ENCODE results near the gene GCNT2.

Gene GCNT2

DNA sequence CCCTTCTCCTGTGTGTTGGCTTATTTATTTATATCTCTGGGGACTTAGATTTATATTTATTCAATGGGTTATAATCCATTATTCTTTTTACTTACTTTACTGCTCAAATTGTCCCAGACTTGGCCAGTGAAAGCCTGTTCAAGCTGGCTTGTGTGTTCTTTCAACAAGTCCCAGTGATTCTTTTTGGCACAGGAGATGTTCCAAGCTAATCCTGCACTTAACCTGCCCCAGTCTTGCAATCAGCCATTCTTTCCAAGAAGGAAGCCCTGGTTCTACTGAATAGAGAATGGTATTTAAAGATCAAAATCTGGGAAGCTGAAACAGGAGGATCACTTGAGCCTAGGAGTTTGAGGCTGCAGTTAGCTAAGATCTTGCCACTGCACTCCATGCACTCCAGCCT, 26.7 kb downstream of the GCNT2 start:
- DNase-seq (ENCODE audit: extremely low read depth, low read depth): no peak
- no peak overlapping the region for H3K4me3 ChIP-seq (replicated peaks; ENCODE audit: low read depth, low read length)
- TF ChIP-seq CTCF (IDR thresholded peaks at IDR 0.05; ENCODE audit: low read depth, low read length, missing control alignments): no peak

- DNase-seq (ENCODE audit: extremely low read depth, low read depth): no peak
- TF ChIP-seq CTCF (IDR thresholded peaks at IDR 0.05; ENCODE audit: low read depth, low read length, missing control alignments): no peak
- no peak overlapping the region for H3K4me3 ChIP-seq (replicated peaks; ENCODE audit: low read depth, low read length)
These were observed 29.6 kb downstream of the GCNT2 start for GRCh38 chr6:10550764-10551163.

DNA sequence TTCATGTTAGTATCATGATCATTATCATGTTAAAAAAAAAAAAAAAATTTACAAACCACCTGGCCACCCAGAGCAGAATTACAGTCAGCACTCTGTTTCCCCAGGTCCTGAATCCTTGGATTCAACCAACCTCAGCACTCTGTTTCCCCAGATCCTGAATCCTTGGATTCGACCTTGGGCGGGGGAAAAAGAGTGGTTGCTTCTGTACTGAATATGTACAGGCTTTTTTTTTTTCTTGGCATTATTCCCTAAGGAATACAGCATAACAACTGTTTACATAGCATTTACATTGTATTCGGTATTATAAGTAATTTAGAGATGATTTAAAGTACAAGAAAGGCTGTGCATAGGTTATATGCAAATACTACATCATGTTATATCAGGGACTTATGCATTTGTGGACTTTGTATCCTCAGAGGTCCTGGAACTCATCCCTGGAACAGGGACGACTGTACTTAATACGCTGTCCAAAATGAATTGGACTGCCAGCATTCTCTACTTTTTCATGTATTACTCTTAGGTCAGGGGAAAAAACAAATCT, 31.2 kb downstream of the GCNT2 start:
- no peak for DNase-seq (ENCODE audit: extremely low read depth, low read depth)
- no peak for TF ChIP-seq CTCF (IDR thresholded peaks at IDR 0.05; ENCODE audit: low read depth, low read length, missing control alignments)
- H3K4me3 ChIP-seq (replicated peaks; ENCODE audit: low read depth, low read length): no peak overlapping the region

DNA sequence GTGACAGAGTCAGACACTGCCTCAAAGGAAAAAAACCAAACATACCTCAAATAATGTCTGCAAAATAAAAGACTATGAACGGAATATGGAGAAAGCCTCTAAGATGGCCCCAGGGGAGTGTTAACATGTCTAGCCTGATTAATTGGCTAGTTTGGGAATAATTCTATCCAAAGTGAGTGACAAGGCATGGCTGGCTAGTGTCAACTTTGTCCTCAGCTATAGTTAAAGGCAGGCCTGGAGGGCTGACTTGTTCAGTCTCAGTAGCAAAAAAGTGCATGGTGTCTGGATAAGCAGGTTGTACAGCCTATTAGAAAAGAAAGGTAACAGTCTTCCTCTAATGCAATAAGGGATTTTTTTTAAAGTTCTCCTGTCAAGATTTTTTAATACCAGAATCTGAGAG, 32.7 kb downstream of the GCNT2 start:
- no peak overlapping the region for H3K4me3 ChIP-seq (replicated peaks; ENCODE audit: low read depth, low read length)
- no peak for DNase-seq (ENCODE audit: extremely low read depth, low read depth)
- no peak for TF ChIP-seq CTCF (IDR thresholded peaks at IDR 0.05; ENCODE audit: low read depth, low read length, missing control alignments)

DNA sequence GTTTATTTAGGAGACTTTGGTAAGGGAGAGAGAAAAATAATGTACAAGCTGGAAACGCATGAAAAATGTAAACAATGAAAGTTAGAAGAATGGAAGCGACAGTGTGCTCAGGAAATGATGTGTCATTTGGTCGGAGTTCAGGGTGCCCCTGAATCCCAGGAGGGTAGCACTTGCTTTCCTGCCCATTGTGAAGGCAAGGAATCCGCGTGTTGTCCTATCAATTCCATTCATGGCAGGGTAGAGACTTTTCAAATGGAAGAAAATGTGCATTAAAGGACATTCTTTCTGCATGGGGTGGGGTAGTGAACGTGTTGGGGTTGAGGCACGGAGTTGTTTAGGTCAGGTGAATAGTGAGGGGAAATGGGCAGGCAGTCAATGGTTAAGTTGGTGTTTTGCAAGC, 33.7 kb downstream of the GCNT2 start:
- TF ChIP-seq CTCF (IDR thresholded peaks at IDR 0.05; ENCODE audit: low read depth, low read length, missing control alignments): no peak
- no peak overlapping the region for H3K4me3 ChIP-seq (replicated peaks; ENCODE audit: low read depth, low read length)
- no peak for DNase-seq (ENCODE audit: extremely low read depth, low read depth)

DNA sequence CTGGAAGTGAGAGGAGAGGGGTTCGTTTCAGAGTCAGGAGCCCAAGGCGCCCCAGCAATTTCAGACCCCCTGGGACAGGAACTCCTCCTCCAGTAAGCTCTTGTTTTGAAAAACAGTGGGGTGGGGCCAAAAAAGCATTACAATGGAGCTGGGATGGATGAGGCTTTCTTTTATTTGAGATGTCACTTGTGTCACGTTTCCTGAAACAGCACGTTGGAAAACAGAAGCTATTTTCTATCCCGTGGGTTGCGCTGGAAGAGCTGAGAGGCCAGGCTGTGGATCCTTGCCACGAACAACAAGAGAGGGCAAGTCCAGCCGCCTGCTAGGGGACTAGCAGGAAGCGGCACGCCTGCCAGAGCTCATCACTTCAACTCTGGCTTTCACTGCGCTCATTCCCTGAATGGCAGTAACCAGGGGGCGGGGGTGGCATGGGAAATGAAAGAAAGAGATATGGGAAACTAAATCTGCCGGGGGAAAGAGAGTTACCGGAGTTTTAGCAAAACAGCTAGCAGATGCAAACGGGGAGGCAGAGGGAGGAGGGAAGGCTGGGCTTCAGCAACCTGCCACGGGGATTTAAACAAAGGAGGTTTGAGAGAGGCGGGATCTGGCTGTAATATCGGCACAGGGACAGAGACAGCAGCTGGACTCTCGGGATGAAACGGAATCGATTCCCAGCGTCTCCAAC, 34.6 kb downstream of the GCNT2 start:
- no peak for TF ChIP-seq CTCF (IDR thresholded peaks at IDR 0.05; ENCODE audit: low read depth, low read length, missing control alignments)
- peak; percentile 2 for DNase-seq (ENCODE audit: extremely low read depth, low read depth)

DNA sequence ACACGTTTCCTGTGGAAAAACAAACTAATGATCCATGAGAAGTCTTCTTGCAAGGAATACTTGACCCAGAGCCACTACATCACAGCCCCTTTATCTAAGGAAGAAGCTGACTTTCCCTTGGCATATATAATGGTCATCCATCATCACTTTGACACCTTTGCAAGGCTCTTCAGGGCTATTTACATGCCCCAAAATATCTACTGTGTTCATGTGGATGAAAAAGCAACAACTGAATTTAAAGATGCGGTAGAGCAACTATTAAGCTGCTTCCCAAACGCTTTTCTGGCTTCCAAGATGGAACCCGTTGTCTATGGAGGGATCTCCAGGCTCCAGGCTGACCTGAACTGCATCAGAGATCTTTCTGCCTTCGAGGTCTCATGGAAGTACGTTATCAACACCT, 35.4 kb downstream of the GCNT2 start:
- no peak overlapping the region for H3K4me3 ChIP-seq (replicated peaks; ENCODE audit: low read depth, low read length)
- no peak for TF ChIP-seq CTCF (IDR thresholded peaks at IDR 0.05; ENCODE audit: low read depth, low read length, missing control alignments)

More for the DNA sequence above, 34.6 kb downstream of the GCNT2 start:
- H3K4me3 ChIP-seq (replicated peaks; ENCODE audit: low read depth, low read length): peak overlapping the region; percentile 31

More for the DNA sequence above, 35.4 kb downstream of the GCNT2 start:
- no peak for DNase-seq (ENCODE audit: extremely low read depth, low read depth)
